KMS-11 (cell line): ENCODE measurements around the gene HCRTR1.

Experiments
- H2AFZ ChIP-seq: fragments of 200-600 bp; sonication (generic); 2 replicates; pipeline ENCODE4 v1.6.1; 2016; ENCODE audit warnings: antibody characterized with exemption, mixed run types, low read depth
- H3K27ac ChIP-seq: fragments of 200-600 bp; sonication (generic); 2 replicates; pipeline ENCODE4 v1.6.1; 2016; ENCODE audit warnings: mild to moderate bottlenecking, mixed run types
- H3K27me3 ChIP-seq: fragments of 200-600 bp; sonication (generic); 2 replicates; pipeline ENCODE4 v1.6.1; 2017; ENCODE audit warnings: mild to moderate bottlenecking, low read depth, mixed run types, moderate library complexity; ENCODE audit not compliant: insufficient read depth
- H3K36me3 ChIP-seq: fragments of 200-600 bp; sonication (generic); 2 replicates; pipeline ENCODE4 v1.6.1; 2017; ENCODE audit warnings: mild to moderate bottlenecking, mixed run types; ENCODE audit not compliant: insufficient read depth
- H3K4me1 ChIP-seq: fragments of 200-600 bp; sonication (generic); 2 replicates; pipeline ENCODE4 v1.6.1; 2016; ENCODE audit warnings: mild to moderate bottlenecking, low read depth, mixed run types; ENCODE audit not compliant: poor library complexity, severe bottlenecking
- H3K4me2 ChIP-seq: fragments of 200-600 bp; sonication (generic); 2 replicates; pipeline ENCODE4 v1.7.0; 2016; ENCODE audit warnings: mild to moderate bottlenecking, mixed run types
- H3K4me3 ChIP-seq: fragments of 200-600 bp; sonication (generic); IDR thresholded peaks from 2 replicates; pipeline ENCODE4 v1.6.1; 2017; ENCODE audit warnings: low read depth, low read length, mixed read lengths; ENCODE audit not compliant: insufficient read depth
- H3K79me2 ChIP-seq: fragments of 200-600 bp; sonication (generic); 2 replicates; pipeline ENCODE4 v1.6.1; 2016; ENCODE audit warnings: low read depth, mixed run types; ENCODE audit not compliant: insufficient read depth
- H3K9ac ChIP-seq: fragments of 200-600 bp; sonication (generic); 2 replicates; pipeline ENCODE4 v1.6.1; 2016; ENCODE audit warnings: mild to moderate bottlenecking, mixed run types
- H4K20me1 ChIP-seq: fragments of 200-600 bp; sonication (generic); 2 replicates; pipeline ENCODE4 v1.6.1; 2016; ENCODE audit warnings: mild to moderate bottlenecking, mixed run types; ENCODE audit not compliant: insufficient read depth
- CTCF ChIP-seq: fragments of 200-600 bp; sonication (generic); conservative IDR thresholded peaks from 2 replicates; pipeline ENCODE4 v1.6.1; 2017; ENCODE audit warnings: low read depth, mild to moderate bottlenecking, antibody characterized with exemption, low read length, moderate library complexity, mixed read lengths

Gene HCRTR1

GRCh38 chr1:31657972-31658510, 40.6 kb downstream of the HCRTR1 start:
- no peak for TF ChIP-seq CTCF
- H3K27me3 ChIP-seq, result peaks cover 7% of the 10 kb centered on the region; the same call in 1 of the 2 replicates
- H2AFZ ChIP-seq, result no peak overlapping the region
- H3K36me3 ChIP-seq, result no peaks in the 10 kb centered on the region
- H4K20me1 ChIP-seq, result no peaks in the 10 kb centered on the region
- no peaks in the 10 kb centered on the region for H3K79me2 ChIP-seq
- H3K4me3 ChIP-seq, result no peak overlapping the region
- H3K27ac ChIP-seq, result no peak overlapping the region
- no peak overlapping the region for H3K4me2 ChIP-seq
- no peak overlapping the region for H3K9ac ChIP-seq
- H3K4me1 ChIP-seq, result no peaks in the 10 kb centered on the region

- no peaks in the 10 kb centered on the region for H3K79me2 ChIP-seq
- no peak overlapping the region for H3K4me2 ChIP-seq
- TF ChIP-seq CTCF, result no peak
- no peaks in the 10 kb centered on the region for H3K36me3 ChIP-seq
- no peak overlapping the region for H3K27ac ChIP-seq
- no peak overlapping the region for H3K9ac ChIP-seq
- no peaks in the 10 kb centered on the region for H3K4me1 ChIP-seq
- H3K4me3 ChIP-seq, result no peak overlapping the region
- peaks cover 7% of the 10 kb centered on the region; the same call in 1 of the 2 replicates for H3K27me3 ChIP-seq
- no peak overlapping the region for H2AFZ ChIP-seq
- no peaks in the 10 kb centered on the region for H4K20me1 ChIP-seq
These were observed 41.2 kb downstream of the HCRTR1 start for GRCh38 chr1:31658721-31659120.

GRCh38 chr1:31659889-31660288, 42.4 kb downstream of the HCRTR1 start:
- Histone ChIP-seq H4K20me1 (no peaks in the 10 kb centered on the region), H3K27ac (no peak overlapping the region), H3K4me1 (no peaks in the 10 kb centered on the region), H3K36me3 (no peaks in the 10 kb centered on the region), H3K9ac (no peak overlapping the region), H3K27me3 (peaks cover 7% of the 10 kb centered on the region; the same call in 1 of the 2 replicates), H3K79me2 (no peaks in the 10 kb centered on the region), H3K4me2 (no peak overlapping the region), H2AFZ (no peak overlapping the region), H3K4me3 (no peak overlapping the region)
- no peak for TF ChIP-seq CTCF

GRCh38 chr1:31660871-31661455, 43.5 kb downstream of the HCRTR1 start:
- Histone ChIP-seq H3K4me1 (no peaks in the 10 kb centered on the region), H3K79me2 (no peaks in the 10 kb centered on the region), H3K36me3 (no peaks in the 10 kb centered on the region), H3K27me3 (peaks cover 7% of the 10 kb centered on the region; the same call in 1 of the 2 replicates), H4K20me1 (no peaks in the 10 kb centered on the region), H3K4me2 (no peak overlapping the region), H3K27ac (no peak overlapping the region), H2AFZ (no peak overlapping the region), H3K4me3 (no peak overlapping the region), H3K9ac (no peak overlapping the region)
- TF ChIP-seq CTCF, result no peak
